GM18526 (cell line): ENCODE data around the gene GABRR1.

Experiments
- POLR2A ChIP-seq: IDR thresholded peaks from 3 replicates; pipeline ENCODE4 v1.6.1; 2011; ENCODE audit not compliant: insufficient read length; ENCODE audit errors: extremely low read depth

Gene GABRR1

DNA sequence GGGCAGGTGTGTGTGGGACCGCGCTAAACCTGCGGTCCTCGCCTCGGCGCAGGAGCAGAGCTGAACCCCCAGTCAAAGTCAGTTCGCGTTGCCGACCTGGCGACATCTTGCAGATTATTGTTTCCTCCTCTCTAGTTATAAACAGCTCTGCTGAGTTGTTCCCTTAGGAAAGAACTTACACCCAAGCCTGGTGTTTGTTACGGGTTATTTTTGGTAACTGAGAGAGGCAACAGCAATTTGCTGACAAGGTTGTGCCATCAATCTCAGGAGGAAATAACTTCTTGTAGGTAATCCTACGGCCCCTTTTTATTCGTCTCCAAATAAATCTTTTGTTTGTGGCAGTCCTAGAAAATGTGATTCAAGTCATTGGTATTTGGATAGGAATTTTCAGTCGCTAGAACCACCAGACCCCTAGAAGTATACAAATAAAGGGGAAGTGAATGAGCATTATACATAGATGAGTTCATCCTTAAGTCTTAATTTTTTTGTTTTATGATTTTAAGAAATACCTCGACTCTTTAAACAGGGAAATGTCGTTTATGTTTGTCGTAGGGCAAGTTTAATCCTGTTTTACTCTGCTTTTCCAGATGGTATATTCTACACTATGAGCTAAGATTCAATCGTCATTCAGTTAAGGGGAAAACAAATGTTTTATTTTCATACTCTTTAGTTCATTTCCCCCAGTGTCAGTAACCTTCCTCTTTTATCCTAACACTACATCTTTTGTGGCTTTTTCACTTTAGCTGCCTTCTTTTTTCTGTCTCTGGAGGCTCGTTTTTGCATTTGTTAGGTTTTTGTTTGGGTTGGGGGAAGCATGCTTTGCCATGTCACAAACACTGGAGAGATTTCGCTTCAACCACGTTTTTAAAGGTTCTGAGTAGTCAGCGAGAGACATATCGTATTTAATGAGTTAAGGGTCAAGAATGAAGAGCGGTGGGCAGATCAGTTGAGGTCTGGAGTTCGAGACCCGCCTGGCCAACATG lies 70.1 kb downstream of the GABRR1 start:
- no peak for TF ChIP-seq POLR2A

DNA sequence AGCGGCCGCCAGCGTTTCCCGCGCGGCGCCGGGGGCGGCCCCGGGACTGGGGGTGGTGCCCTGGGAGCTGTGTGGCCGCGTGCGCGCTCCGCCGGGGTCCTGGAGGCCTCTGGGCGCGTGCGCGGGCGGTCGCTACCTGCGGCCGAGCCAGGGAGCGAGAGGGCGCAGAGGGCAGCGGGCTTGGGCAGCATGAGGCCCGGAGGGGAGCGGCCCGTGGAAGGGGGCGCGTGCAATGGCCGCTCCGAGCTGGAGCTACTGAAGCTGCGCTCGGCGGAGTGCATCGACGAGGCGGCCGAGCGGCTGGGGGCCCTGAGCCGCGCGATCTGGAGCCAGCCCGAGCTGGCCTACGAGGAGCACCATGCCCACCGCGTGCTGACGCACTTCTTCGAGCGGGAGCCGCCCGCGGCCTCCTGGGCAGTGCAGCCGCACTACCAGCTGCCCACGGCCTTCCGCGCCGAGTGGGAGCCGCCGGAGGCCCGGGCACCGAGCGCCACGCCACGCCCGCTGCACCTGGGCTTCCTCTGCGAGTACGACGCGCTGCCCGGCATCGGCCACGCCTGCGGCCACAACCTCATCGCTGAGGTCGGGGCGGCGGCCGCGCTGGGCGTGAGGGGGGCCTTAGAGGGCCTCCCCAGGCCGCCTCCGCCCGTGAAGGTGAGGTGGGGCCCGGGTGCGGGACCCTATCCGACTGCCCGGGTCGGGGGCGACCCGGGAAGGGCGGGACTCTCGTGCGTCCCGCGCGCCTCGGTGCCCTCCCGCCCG lies 71.0 kb downstream of the GABRR1 start, which contains the start of gene PM20D2:
Gene PM20D2, plus strand, starts transcription at position 100 of the 762 bp plus-strand sequence. Its CDS starts 90 bp downstream, at position 190.
- TF ChIP-seq POLR2A, result peak; percentile 61

DNA sequence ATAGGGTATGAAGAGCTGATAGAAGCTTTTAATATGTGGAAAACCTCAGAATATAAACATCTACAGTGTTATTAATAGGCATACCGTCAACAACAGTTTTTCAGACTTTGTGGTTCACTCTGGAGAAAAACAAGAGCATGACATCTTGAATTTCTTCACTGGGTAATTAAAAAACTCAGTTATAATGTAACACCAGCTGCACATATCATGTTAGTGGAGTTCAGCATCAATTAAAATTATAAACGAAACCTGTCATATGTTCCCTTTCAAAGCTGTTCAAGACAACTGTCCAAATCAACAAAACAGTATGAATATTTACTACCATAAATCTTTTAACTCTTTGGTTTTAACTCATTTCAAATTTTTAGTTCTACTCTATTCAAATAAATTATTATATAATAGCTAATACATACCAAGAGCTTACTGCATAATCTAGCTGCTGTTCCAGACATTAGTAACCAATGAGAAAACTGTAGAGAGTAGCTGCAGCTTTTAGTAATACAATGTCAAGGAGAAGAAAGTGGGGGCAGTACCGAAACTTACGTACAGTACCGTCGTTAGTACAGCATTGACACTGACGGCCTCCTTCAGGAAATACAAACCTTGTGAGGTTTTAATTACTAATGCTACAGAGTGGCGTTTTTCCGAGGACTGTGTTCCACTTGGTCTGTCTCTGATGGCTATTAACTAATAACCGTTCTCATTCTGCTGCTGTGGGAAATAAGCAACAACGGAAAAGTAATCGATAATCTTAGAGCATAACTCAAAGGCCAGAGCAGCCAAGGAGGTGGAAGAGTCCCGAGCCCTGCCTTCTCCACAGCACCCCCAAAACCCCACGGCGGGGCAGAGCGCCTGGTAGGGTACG lies 71.8 kb downstream of the GABRR1 start:
- TF ChIP-seq POLR2A, result no peak

DNA sequence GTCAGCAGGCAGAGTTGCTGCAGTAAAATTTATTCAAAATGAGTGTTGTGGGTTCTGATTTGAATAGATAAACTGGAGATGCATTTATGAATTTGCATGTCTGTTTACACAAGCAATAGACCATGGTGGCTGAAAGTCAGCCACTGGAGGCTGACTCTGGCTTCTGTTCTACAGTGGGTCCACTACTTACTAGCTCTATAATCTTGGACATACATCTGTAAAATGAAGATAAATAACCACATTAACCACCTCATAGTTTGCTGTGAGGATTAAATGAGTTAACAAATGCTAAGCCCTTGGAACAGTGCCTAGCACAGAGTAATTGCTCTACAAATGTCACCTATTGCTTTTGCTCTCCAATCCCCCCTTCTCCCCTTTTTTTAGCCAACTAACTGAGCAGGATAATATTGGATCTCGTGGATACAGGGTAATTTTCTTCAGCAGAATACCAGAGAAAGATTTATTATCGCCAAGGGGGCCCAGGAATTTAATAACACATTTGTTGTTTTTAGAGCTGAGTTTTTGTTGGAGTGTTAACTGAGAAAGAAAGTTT lies 72.7 kb downstream of the GABRR1 start:
- no peak for TF ChIP-seq POLR2A

DNA sequence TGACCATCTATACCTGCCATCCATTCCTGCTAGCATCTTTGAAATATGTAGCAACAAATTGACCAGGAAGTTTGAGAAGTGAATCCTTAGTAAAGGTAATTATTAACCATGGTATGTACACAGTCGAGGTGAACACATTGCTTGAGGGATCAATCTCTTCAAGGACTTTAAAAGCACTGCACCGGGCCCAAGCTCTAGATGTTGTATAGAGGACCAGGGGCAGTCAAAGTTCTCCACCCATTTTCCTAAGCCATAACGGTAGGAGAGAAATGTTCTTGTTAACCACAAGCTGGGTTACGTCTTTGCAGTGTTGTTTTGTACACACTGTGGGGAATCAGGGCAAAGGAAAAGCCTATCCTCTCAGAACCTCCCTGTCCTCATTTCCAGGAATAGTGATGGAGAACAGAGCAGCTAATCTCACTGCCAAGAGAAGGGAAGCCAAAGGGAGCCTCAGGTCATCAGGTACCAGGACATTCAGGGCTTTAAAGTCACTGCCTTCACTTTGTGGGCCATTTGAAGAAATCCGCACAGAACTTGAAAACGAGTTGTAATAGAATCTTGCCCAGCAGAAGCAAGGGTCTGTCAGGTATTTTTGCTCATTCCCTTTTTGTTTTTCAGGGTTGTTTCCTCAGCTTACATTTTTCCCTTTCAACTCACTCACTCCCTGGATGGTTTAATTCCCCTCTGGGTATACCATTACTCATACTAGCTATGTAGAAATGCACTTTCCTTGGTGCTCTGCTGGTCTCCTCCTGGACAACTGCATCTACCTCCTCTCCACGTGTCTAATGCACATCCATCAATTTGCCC lies 76.6 kb downstream of the GABRR1 start:
- TF ChIP-seq POLR2A, result no peak

DNA sequence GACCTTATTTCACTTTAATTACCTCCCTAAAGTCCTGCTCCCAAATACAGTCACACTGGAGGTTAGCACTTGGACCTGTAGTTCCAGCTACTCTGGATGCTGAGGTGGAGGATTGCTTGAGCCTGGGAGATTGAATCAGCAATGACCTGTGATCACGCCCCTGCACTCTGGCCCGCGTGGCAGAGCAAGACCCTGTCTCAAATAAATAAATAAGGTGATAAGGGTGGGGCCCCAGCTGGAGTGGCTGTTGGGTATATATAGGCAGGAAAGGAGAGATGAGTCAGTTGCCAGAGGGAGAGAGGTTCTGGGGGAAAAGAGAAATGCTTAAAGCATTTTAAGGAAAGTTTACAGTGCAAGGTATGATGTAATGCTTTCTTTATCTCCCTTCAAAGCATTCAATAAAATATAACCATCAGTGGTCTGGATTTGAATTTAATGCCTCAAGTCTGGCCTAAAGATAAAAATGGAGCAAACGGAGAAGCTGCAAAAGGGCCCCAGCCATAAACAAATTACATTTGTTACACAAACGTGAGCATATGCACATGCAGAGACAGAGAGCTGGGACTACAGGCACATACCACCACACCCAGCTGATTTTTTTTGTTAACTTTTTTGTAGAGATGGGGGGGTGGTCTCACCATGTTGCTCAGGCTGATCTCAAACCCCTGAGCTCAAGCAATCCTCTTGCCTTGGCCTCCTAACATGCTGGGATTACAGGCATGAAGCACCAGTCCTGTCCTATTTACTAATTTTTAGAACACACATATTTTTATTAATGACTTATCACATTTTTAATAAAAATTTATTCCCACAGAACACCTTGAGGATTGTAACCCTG lies 77.4 kb downstream of the GABRR1 start:
- TF ChIP-seq POLR2A, result no peak

DNA sequence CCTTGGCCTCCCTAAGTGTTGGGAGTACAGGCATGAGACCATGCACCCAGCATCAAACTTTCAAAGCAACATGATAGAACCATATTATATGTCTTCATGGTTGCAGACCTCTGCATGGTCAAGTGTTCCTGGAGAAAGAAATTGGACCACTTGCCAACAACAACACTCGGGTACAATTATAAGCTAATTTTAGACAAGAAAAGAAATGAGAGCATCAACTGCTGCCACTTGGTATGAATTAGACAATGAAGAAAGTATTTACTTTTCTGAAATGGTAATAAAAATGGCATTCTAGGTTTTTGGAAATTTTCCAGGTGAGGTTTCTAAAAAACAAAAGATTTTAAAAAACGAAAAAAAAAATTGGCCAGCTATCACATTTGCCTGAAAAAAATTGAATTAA lies 79.0 kb downstream of the GABRR1 start:
- TF ChIP-seq POLR2A, result no peak

DNA sequence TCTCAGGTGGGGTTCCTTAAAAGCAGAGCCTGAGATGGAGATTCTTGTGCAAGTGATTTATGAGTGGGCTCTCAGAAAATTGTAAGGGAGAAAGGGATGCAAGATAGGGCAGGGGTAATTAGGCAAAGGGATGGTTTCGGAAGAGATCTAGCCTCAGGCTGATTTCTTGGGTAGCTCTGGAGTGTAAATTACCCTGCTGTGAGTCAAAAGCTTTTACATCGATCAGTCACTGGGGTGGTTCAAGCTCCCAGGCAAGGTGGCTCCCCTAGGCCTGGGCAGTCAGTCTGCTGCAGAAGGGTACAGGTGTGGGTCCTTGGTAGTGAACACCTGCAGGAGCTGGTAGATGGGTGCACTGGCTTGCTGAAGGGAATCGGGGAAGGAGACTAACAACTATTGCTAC lies 82.4 kb downstream of the GABRR1 start:
- TF ChIP-seq POLR2A, result no peak

DNA sequence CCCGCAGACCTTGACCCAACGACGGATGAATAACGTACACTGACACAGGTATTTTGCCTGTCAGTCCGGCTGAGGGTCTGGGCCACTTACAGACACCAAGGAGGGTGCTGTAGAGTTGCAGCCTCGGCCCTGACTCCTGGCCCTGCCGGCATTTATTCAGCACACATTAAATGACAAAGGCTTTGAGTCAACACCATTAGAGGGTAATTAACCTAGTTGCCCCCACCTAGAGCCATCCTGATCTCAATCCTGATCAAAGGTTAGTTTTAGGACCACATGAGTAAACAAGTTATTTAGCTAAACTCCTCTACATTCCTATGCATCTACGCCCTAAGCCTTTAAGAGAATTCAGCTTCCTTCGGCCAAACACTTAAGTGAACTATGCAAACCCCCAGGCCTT lies 83.2 kb downstream of the GABRR1 start:
- TF ChIP-seq POLR2A, result no peak

DNA sequence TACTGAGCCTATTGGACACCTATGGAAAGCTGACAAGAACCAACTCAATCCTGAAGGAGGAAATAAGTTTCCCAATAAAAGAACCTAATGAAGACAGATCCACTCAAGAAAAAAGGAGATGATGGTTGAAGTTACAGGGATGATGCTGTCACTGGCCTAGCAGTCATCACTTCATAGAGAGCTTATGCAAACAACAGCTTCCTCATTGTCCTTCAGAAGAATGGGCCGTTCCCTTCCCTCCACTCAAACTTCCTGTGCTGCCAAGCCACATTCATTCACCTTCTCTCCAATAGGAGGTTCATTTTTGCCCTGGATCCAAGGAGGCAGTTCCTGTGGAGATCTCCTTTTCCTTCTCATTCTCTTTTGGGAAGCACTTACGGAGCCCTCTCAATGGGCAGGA lies 85.1 kb downstream of the GABRR1 start:
- no peak for TF ChIP-seq POLR2A

DNA sequence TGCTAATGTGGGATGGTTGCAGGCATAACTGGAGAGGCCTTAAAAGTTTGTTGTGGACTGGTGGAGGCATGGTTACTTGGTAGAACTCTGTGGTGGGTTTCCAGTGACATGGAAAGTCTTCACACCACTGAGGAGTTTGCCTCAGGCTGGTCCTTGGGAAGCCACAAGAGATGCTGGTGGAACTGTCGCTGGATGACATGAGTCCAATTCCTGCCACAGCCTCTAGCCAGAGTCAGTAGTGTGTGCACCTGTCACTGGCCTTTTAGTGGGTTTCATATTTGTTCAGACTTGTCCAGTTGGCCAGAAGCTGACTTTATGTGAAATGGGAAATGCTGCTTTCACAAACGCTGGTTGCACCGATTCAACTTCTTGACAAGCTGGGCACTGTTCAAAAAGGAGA lies 85.6 kb downstream of the GABRR1 start:
- TF ChIP-seq POLR2A, result no peak
